Measurements from ENCODE around the gene LTBP4. TPM values are rescaled to one million over a fixed set of nuclear protein-coding genes. Genes with fewer than 3 reads are reported as not detected.

Gene LTBP4
- polyA plus RNA-seq, 1 of the 3 experiments (the other 2 are of a cell fraction), result 24.8 TPM

- Histone ChIP-seq H3K79me2 (ENCODE audit: insufficient read depth) (no peaks in the 10 kb centered on the region), H3K9ac (no peak overlapping the region), H3K4me1 (ENCODE audit: control insufficient read depth in 1 of 2, insufficient read depth in 2 of 2, low read depth in 1 of 2, low read length in 1 of 2) (peaks cover 0 to 3% of the 10 kb centered on the region in 2 experiments; a peak in 1 of 4 replicates), H3K27ac (ENCODE audit: low read depth in 2 of 2, low read length in 1 of 2) (no peak overlapping the region), H3K9me3 (no peaks in the 10 kb centered on the region), H4K20me1 (ENCODE audit: insufficient read depth) (no peaks in the 10 kb centered on the region), H3K9me2 (no peaks in the 10 kb centered on the region), H3F3A (replicated peaks; ENCODE audit: insufficient read depth) (peaks cover 4% of the 10 kb centered on the region), H3K4me3 (ENCODE audit: low read depth in 2 of 2, low read length in 1 of 2) (no peak overlapping the region), H3K27me3 (ENCODE audit: insufficient read depth) (no peaks in the 10 kb centered on the region), H3K4me2 (no peak overlapping the region), H2AFZ (ENCODE audit: low read depth) (no peak overlapping the region), H3K36me3 (replicated peaks in 1 of 2; ENCODE audit: control insufficient read depth in 1 of 2, insufficient read depth in 2 of 2, low read length in 1 of 2) (no peaks in the 10 kb centered on the region)
- POLR2A ChIA-PET, result interaction anchor here (0.6 kb wide), 1 partner anchor 21 kb away, joined by 5 read pairs; no protein-coding TSS in a partner anchor
- WGBS (ENCODE audit: low lambda C conversion rate), result 21% methylated on average over 1 of the region's 1 CpG
- no peak for DNase-seq
- CTCF ChIA-PET, result interaction anchor here (0.6 to 1.6 kb wide), 5 partner anchors 25 to 1077 kb away, joined by 3 to 5 read pairs (median 3); no protein-coding TSS in a partner anchor
- TF ChIP-seq MEF2A (IDR thresholded peaks at IDR 0.05; ENCODE audit: borderline replicate concordance, low read depth), result no peak
Observed at GRCh38 chr19:40638327-40638726, 37.2 kb downstream of the LTBP4 start.

GRCh38 chr19:40639638-40639982 is 38.4 kb downstream of the LTBP4 start:
- no peaks in the 10 kb centered on the region for H3K9me2 ChIP-seq
- no peaks in the 10 kb centered on the region for H3K9me3 ChIP-seq
- 86% methylated on average over 6 of the region's 6 CpGs for whole genome bisulfite sequencing (ENCODE audit: low lambda C conversion rate)
- H2AFZ ChIP-seq (ENCODE audit: low read depth), result no peak overlapping the region
- TF ChIP-seq SIN3A (IDR thresholded peaks at IDR 0.05; ENCODE audit: borderline replicate concordance, low read depth, low read length) (no peak), FOXJ3 (CRISPR knock-in tag; IDR thresholded peaks at IDR 0.05) (no peak), TEAD4 (IDR thresholded peaks at IDR 0.05; ENCODE audit: borderline replicate concordance, insufficient read depth) (no peak), MXI1 (IDR thresholded peaks at IDR 0.05; ENCODE audit: low read depth, low read length) (no peak), MEF2A (IDR thresholded peaks at IDR 0.05; ENCODE audit: borderline replicate concordance, low read depth) (no peak), JUND (IDR thresholded peaks at IDR 0.05) (no peak), RAD21 (IDR thresholded peaks at IDR 0.05; ENCODE audit: low read length) (no peak), REST (IDR thresholded peaks at IDR 0.05; ENCODE audit: low read depth, low read length) (no peak), FOXM1 (IDR thresholded peaks at IDR 0.05; ENCODE audit: low read depth) (no peak), EP300 (IDR thresholded peaks at IDR 0.05; ENCODE audit: borderline replicate concordance in 1 of 2, low read depth in 1 of 2, low read length in 1 of 2) (no peak), CTCF (IDR thresholded peaks at IDR 0.05) (no peak), NFIC (IDR thresholded peaks at IDR 0.05; ENCODE audit: borderline replicate concordance) (no peak), TCF12 (IDR thresholded peaks at IDR 0.05) (no peak), MAX (IDR thresholded peaks at IDR 0.05; ENCODE audit: low read depth) (no peak), ELF1 (IDR thresholded peaks at IDR 0.05) (no peak), TAF1 (IDR thresholded peaks at IDR 0.05; ENCODE audit: borderline replicate concordance, low read depth, low read length) (no peak)
- H3K4me3 ChIP-seq (ENCODE audit: low read depth in 2 of 2, low read length in 1 of 2), result no peak overlapping the region
- CTCF ChIA-PET, result interaction anchor here (1.1 to 1.6 kb wide), 3 partner anchors 24 to 500 kb away, joined by 3 to 5 read pairs (median 3); no protein-coding TSS in a partner anchor
- H3K27me3 ChIP-seq (ENCODE audit: insufficient read depth), result no peaks in the 10 kb centered on the region
- POLR2A ChIA-PET, result no interaction called here
- H3K9ac ChIP-seq, result no peak overlapping the region
- H3K36me3 ChIP-seq (replicated peaks in 1 of 2; ENCODE audit: control insufficient read depth in 1 of 2, insufficient read depth in 2 of 2, low read length in 1 of 2), result no peaks in the 10 kb centered on the region
- no peak overlapping the region for H3K27ac ChIP-seq (ENCODE audit: low read depth in 2 of 2, low read length in 1 of 2)
- H3K79me2 ChIP-seq (ENCODE audit: insufficient read depth), result no peaks in the 10 kb centered on the region
- peaks cover 4% of the 10 kb centered on the region for H3F3A ChIP-seq (replicated peaks; ENCODE audit: insufficient read depth)
- no peaks in the 10 kb centered on the region; a peak in 1 of 4 replicates for H3K4me1 ChIP-seq (ENCODE audit: control insufficient read depth in 1 of 2, insufficient read depth in 2 of 2, low read depth in 1 of 2, low read length in 1 of 2)
- no peaks in the 10 kb centered on the region for H4K20me1 ChIP-seq (ENCODE audit: insufficient read depth)
- DNase-seq, result no peak
- H3K4me2 ChIP-seq, result no peak overlapping the region
